CD14-positive monocyte (primary cell): ENCODE data around the gene C3AR1. TPM values are rescaled to one million over a fixed set of nuclear protein-coding genes. Genes with fewer than 3 reads are reported as not detected.

Experiments used
- DNase-seq, 3 donors: peaks; one replicate each; pipeline ENCODE4 v3.0.0-alpha.2; 2011 to 2022
- H2AFZ ChIP-seq: 2 replicates; pipeline ENCODE4 v1.6.0; 2012; ENCODE audit warnings: mild to moderate bottlenecking, low read depth, low read length, inconsistent platforms; ENCODE audit not compliant: insufficient read depth, poor library complexity, severe bottlenecking
- H3K27ac ChIP-seq, 2 donors: 1 replicate in 1 of 2; 2 replicates in 1 of 2; pipeline ENCODE4 v1.5.1; 2012 to 2013; ENCODE audit warnings: low read length in 2 of 2, control low read depth in 1 of 2, inconsistent platforms in 1 of 2, low read depth in 1 of 2, mild to moderate bottlenecking in 1 of 2
- H3K27me3 ChIP-seq, 2 donors: one replicate each; pipeline versions ENCODE4 v1.6.0 to v1.6.1; 2011 to 2013; ENCODE audit warnings: low read length in 2 of 2; ENCODE audit not compliant: control insufficient read depth in 2 of 2, insufficient read depth in 2 of 2
- H3K36me3 ChIP-seq, 2 donors: replicated peaks in 1 of 2; 1 replicate in 1 of 2; 2 replicates in 1 of 2; pipeline versions ENCODE4 v1.5.1 to v1.6.1; 2012 to 2013; ENCODE audit warnings: low read length in 2 of 2, control low read depth in 1 of 2, inconsistent platforms in 1 of 2, mild to moderate bottlenecking in 1 of 2; ENCODE audit not compliant: insufficient read depth in 2 of 2, control insufficient read depth in 1 of 2
- H3K4me1 ChIP-seq, 2 donors: 1 replicate in 1 of 2; 2 replicates in 1 of 2; pipeline versions ENCODE4 v1.5.1 to v1.6.1; 2012 to 2013; ENCODE audit warnings: low read length in 2 of 2, control low read depth in 1 of 2, inconsistent platforms in 1 of 2, mild to moderate bottlenecking in 1 of 2, moderate library complexity in 1 of 2; ENCODE audit not compliant: insufficient read depth in 2 of 2, control insufficient read depth in 1 of 2
- H3K4me2 ChIP-seq: replicated peaks from 2 replicates; pipeline ENCODE3; 2012; ENCODE audit warnings: low read length, moderate library complexity, mild to moderate bottlenecking; ENCODE audit not compliant: poor library complexity, severe bottlenecking; ENCODE audit errors: extremely low read depth
- H3K4me3 ChIP-seq, 3 experiments: fragments of 200-600 bp in 1 of 3; sonication (generic) in 1 of 3; replicated peaks in 1 of 3; 1 replicate in 2 of 3; 2 replicates in 1 of 3; pipeline ENCODE4 v1.5.1; 2011 to 2013; ENCODE audit warnings: low read length in 3 of 3, mild to moderate bottlenecking in 3 of 3, control low read depth in 2 of 3, low read depth in 2 of 3, inconsistent platforms in 1 of 3, moderate library complexity in 1 of 3
- H3K79me2 ChIP-seq: 2 replicates; pipeline ENCODE4 v1.6.0; 2012; ENCODE audit warnings: mild to moderate bottlenecking, control low read depth, inconsistent platforms, low read length, moderate library complexity; ENCODE audit not compliant: insufficient read depth
- H3K9ac ChIP-seq: 2 replicates; pipeline ENCODE4 v1.6.0; 2017; ENCODE audit warnings: low read length, mild to moderate bottlenecking; ENCODE audit not compliant: insufficient read depth, poor library complexity, severe bottlenecking
- H3K9me3 ChIP-seq, 2 donors: replicated peaks in 1 of 2; 1 replicate in 1 of 2; 2 replicates in 1 of 2; pipeline versions ENCODE4 v1.5.1 to v1.6.1; 2012 to 2013; ENCODE audit warnings: low read length in 2 of 2, control low read depth in 1 of 2; ENCODE audit not compliant: control insufficient read depth in 1 of 2, insufficient read depth in 1 of 2
- H4K20me1 ChIP-seq: 2 replicates; pipeline ENCODE4 v1.6.0; 2012; ENCODE audit warnings: mild to moderate bottlenecking, low read length, control low read depth, moderate library complexity; ENCODE audit not compliant: insufficient read depth
- H3K27ac Mint-ChIP-seq, 7 donors: one replicate each; pipeline ENCODE4 v1.8.0; 2020; ENCODE audit warnings: mild to moderate bottlenecking in 7 of 7, mixed read lengths in 7 of 7, moderate library complexity in 6 of 7, inconsistent platforms in 2 of 7
- H3K27me3 Mint-ChIP-seq, 3 donors: one replicate each; pipeline ENCODE4 v1.8.0; 2021 to 2022; ENCODE audit warnings: low read depth in 3 of 3, mild to moderate bottlenecking in 3 of 3, mixed read lengths in 3 of 3, moderate library complexity in 3 of 3, inconsistent platforms in 1 of 3
- H3K36me3 Mint-ChIP-seq, 2 donors: one replicate each; pipeline ENCODE4 v1.8.0; 2020; ENCODE audit warnings: mixed read lengths in 2 of 2, inconsistent platforms in 1 of 2, mild to moderate bottlenecking in 1 of 2
- H3K4me1 Mint-ChIP-seq: one replicate; pipeline ENCODE4 v1.8.0; 2020; ENCODE audit warnings: mild to moderate bottlenecking, mixed read lengths
- H3K4me3 Mint-ChIP-seq, 2 donors: one replicate each; pipeline ENCODE4 v1.8.0; 2020; ENCODE audit warnings: mild to moderate bottlenecking in 2 of 2, mixed read lengths in 2 of 2, moderate library complexity in 1 of 2
- H3K9me3 Mint-ChIP-seq, 7 donors: one replicate each; pipeline ENCODE4 v1.8.0; 2020 to 2022; ENCODE audit warnings: mixed read lengths in 7 of 7, mild to moderate bottlenecking in 6 of 7, moderate library complexity in 6 of 7, inconsistent platforms in 2 of 7
- CTCF ChIP-seq: fragments of 200-600 bp; IDR thresholded peaks from one replicate; pipeline ENCODE4 v1.8.0; 2022; ENCODE audit warnings: antibody characterized with exemption, mild to moderate bottlenecking
- WGBS: methylation state at CpG from one replicate; pipeline ENCODE4 v1.1.5; 2013; ENCODE audit warnings: missing lambda C conversion rate; ENCODE audit not compliant: insufficient coverage; 5-methylcytosine and 5-hydroxymethylcytosine counted together
- intact Hi-C, 2 donors: fragments of 100-400 bp; cut with micrococcal nuclease; formaldehyde crosslinking; loops; one replicate each; pipeline versions ENCODE4 v1.15.0 to v1.15.1; 2023
- polyA plus RNA-seq, 3 donors: library from polyadenylated mRNA; depleted of rRNA in 1 of 3; unstranded in 2 of 3; stranded (reverse) in 1 of 3; fragments of 300-500 nt in 2 of 3; fragments of >200 nt in 1 of 3; fragmentation: Illumina TruSeq in 2 of 3; gene quantifications; 1 replicate in 2 of 3; 2 replicates in 1 of 3; pipeline ENCODE4 v1.2.3, GENCODE V29; 2012 to 2021

The C3AR1 gene
- polyA plus RNA-seq, 3 donors: 60.7 to 222 (median 67.3) TPM

GRCh38 chr12:8052679-8053078 lies 13.5 kb downstream of the C3AR1 start:
- Histone ChIP-seq H3K27ac (peak overlapping the region; percentile 64 to 79), H3K4me2 (no peak overlapping the region), H3K9me3 (no peaks in the 10 kb centered on the region), H3K4me1 (peaks cover 76 to 94% of the 10 kb centered on the region in 2 donors), H4K20me1 (no peaks in the 10 kb centered on the region), H3K27me3 (no peaks in the 10 kb centered on the region), H3K4me3 (no peak overlapping the region), H3K36me3 (peaks cover 24 to 29% of the 10 kb centered on the region in 2 donors), H2AFZ (no peak overlapping the region), H3K9ac (no peak overlapping the region), H3K79me2 (peaks cover 5% of the 10 kb centered on the region)
- Mint-ChIP-seq H3K27ac (peak overlapping the region; percentile 91 to 98 (median 97)), H3K9me3 (no peaks in the 10 kb centered on the region), H3K4me3 (peak overlapping the region in 1 of 2 donors; percentile 39), H3K36me3 (peaks cover 54 to 62% of the 10 kb centered on the region in 2 donors), H3K27me3 (peaks cover 0 to 3% (median 1%) of the 10 kb centered on the region in 3 donors), H3K4me1 (peaks cover 76% of the 10 kb centered on the region)
- peak; percentile 34 for TF ChIP-seq CTCF
- DNase-seq: peak; percentile 89 to 91 (median 90)
- intact Hi-C loops: no loop called here
- WGBS: 8% methylated on average over 5 of the region's 7 CpGs

- peaks cover 60 to 78% of the 10 kb centered on the region in 2 donors for H3K4me1 ChIP-seq
- H3K27ac Mint-ChIP-seq: peak overlapping the region; percentile 91 to 98 (median 97)
- peaks cover 5% of the 10 kb centered on the region for H3K79me2 ChIP-seq
- peaks cover 69 to 75% of the 10 kb centered on the region in 2 donors for H3K36me3 Mint-ChIP-seq
- no peak overlapping the region for H3K4me2 ChIP-seq
- H2AFZ ChIP-seq: no peak overlapping the region
- peaks cover 65% of the 10 kb centered on the region for H3K4me1 Mint-ChIP-seq
- DNase-seq: peak in 1 of 3 donors; percentile 36
- peaks cover 0 to 3% (median 1%) of the 10 kb centered on the region in 3 donors for H3K27me3 Mint-ChIP-seq
- H3K4me3 Mint-ChIP-seq: no peak overlapping the region
- no CpG with 5 or more reads among the region's 7 CpGs for WGBS
- H3K36me3 ChIP-seq: peaks cover 28 to 41% of the 10 kb centered on the region in 2 donors
- no peaks in the 10 kb centered on the region for H3K27me3 ChIP-seq
- no peaks in the 10 kb centered on the region for H3K9me3 ChIP-seq
- peak overlapping the region; percentile 64 to 81 for H3K27ac ChIP-seq
- H3K9me3 Mint-ChIP-seq: no peaks in the 10 kb centered on the region
- intact Hi-C loops: no loop called here
- TF ChIP-seq CTCF: no peak
- peak overlapping the region in 1 of 3 experiments; percentile 6 for H3K4me3 ChIP-seq
- peak overlapping the region; percentile 4 for H3K9ac ChIP-seq
- no peaks in the 10 kb centered on the region for H4K20me1 ChIP-seq
These were observed 15.4 kb downstream of the C3AR1 start for GRCh38 chr12:8050600-8051250.
